ENCODE measurements around the gene DEPDC5. TPM values are rescaled to one million over a fixed set of nuclear protein-coding genes. Genes with fewer than 3 reads are reported as not detected.

DEPDC5 gene
- total and polyA plus RNA-seq, 2 of the 8 experiments (the other 6 are each of a cell fraction or from before 2014, with no cell fraction given), result 18.3 to 26.5 TPM

GRCh38 chr22:31927562-31927961, 173.7 kb downstream of the DEPDC5 start:
- no peak overlapping the region for H3K18ac ChIP-seq (ENCODE audit: extremely low read depth, low read length)
- DNase-seq (ENCODE audit: low read depth in 1 of 2, low spot score in 2 of 2), result no peak
- no peaks in the 10 kb centered on the region for H3K9me3 ChIP-seq (ENCODE audit: insufficient read depth in 2 of 2, low read depth in 1 of 2, low read length in 1 of 2)
- no peak overlapping the region for H4K91ac ChIP-seq (replicated peaks; ENCODE audit: insufficient read length, low read length)
- no peak overlapping the region for H3K56ac ChIP-seq (replicated peaks; ENCODE audit: insufficient read length, low read depth, low read length)
- no peak overlapping the region for H2BK120ac ChIP-seq (replicated peaks; ENCODE audit: low read depth, low read length)
- CTCF ChIA-PET (ENCODE audit: partially characterized antibody), result interaction anchor here (0.7 to 1.4 kb wide), 4 partner anchors 10 to 272 kb away, joined by 3 to 9 read pairs (median 4); partner anchors contain the start of genes PISD and YWHAH
- no peak overlapping the region for H2BK12ac ChIP-seq (ENCODE audit: low read depth, low read length)
- no peak overlapping the region for H2BK15ac ChIP-seq (ENCODE audit: low read length)
- no peak overlapping the region for H3K27ac ChIP-seq (ENCODE audit: low read depth, low read length)
- no peaks in the 10 kb centered on the region for H3K27me3 ChIP-seq (replicated peaks in 1 of 4; ENCODE audit: control insufficient read depth in 3 of 4, extremely low read depth in 1 of 4, insufficient read depth in 3 of 4, low read length in 3 of 4)
- 94% methylated on average over 3 of the region's 3 CpGs; no CpG with 5 or more reads in 1 of the 2 experiments for WGBS, 2 experiments (ENCODE audit: extremely low coverage in 1 of 2, insufficient coverage in 1 of 2, insufficient read length in 1 of 2, insufficient replicate concordance in 2 of 2, low coverage in 1 of 2, low lambda C conversion rate in 2 of 2, missing lambda C conversion rate in 1 of 2)
- peaks cover 0 to 2% (median 0%) of the 10 kb centered on the region in 4 experiments; a peak in 1 of 7 replicates for H3K4me1 ChIP-seq (replicated peaks in 1 of 4; ENCODE audit: control insufficient read depth in 3 of 4, insufficient read depth in 4 of 4, low read length in 3 of 4)
- no peaks in the 10 kb centered on the region for H3K79me2 ChIP-seq (ENCODE audit: control insufficient read depth in 1 of 2, insufficient read depth in 2 of 2, low read length in 2 of 2)
- H3K4me2 ChIP-seq (ENCODE audit: insufficient read depth in 1 of 2, low read depth in 2 of 2, low read length in 2 of 2), result no peak overlapping the region
- POLR2A ChIA-PET (ENCODE audit: partially characterized antibody), result no interaction called here
- H4K8ac ChIP-seq (ENCODE audit: extremely low read depth, insufficient read depth, low read length), result no peak overlapping the region
- FAIRE-seq, result no peak
- H3K4me3 ChIP-seq (ENCODE audit: extremely low read depth in 1 of 4, insufficient read depth in 2 of 4, low read depth in 3 of 4, low read length in 4 of 4), result no peak overlapping the region
- no peak overlapping the region for H2AK5ac ChIP-seq (ENCODE audit: low read depth, low read length)
- H3K4ac ChIP-seq (replicated peaks; ENCODE audit: insufficient read length, low read depth, low read length), result no peak overlapping the region
- H3K36me3 ChIP-seq (ENCODE audit: control insufficient read depth in 2 of 4, insufficient read depth in 4 of 4, low read length in 3 of 4), result no peaks in the 10 kb centered on the region
- H2BK5ac ChIP-seq (ENCODE audit: low read depth, low read length), result no peak overlapping the region
- H4K5ac ChIP-seq (ENCODE audit: insufficient read length, low read depth, low read length), result no peak overlapping the region
- no peak overlapping the region for H3K9ac ChIP-seq (replicated peaks in 1 of 4; ENCODE audit: extremely low read depth in 1 of 4, low read depth in 3 of 4, low read length in 3 of 4)
- no peak overlapping the region for H3K14ac ChIP-seq (ENCODE audit: insufficient read length)
- no peak overlapping the region for H3K23ac ChIP-seq (ENCODE audit: insufficient read length)
- H2AFZ ChIP-seq (ENCODE audit: low read length), result no peak overlapping the region
- H4K20me1 ChIP-seq (replicated peaks in 1 of 2; ENCODE audit: control insufficient read depth in 1 of 2, insufficient read depth in 2 of 2, low read length in 2 of 2), result no peaks in the 10 kb centered on the region
- peaks cover 5% of the 10 kb centered on the region; the same call in 1 of the 2 replicates for H3K23me2 ChIP-seq (ENCODE audit: low read depth, low read length)
- H2BK20ac ChIP-seq (ENCODE audit: low read length), result no peak overlapping the region
- TF ChIP-seq KDM5A (IDR thresholded peaks at IDR 0.05; ENCODE audit: low read length) (no peak), SIRT6 (IDR thresholded peaks at IDR 0.05; ENCODE audit: low read length) (no peak), SP1 (IDR thresholded peaks at IDR 0.05; ENCODE audit: low read depth, low read length) (no peak), CTBP2 (IDR thresholded peaks at IDR 0.05; ENCODE audit: borderline replicate concordance, insufficient read depth, insufficient read length, low read length) (no peak)
- no peaks in the 10 kb centered on the region for H3K79me1 ChIP-seq (ENCODE audit: low read depth, low read length)
